ENCODE results near the gene SETBP1. TPM values are rescaled to one million over a fixed set of nuclear protein-coding genes. Genes with fewer than 3 reads are reported as not detected.
"Not testable (repeated sequence)": the region's sequence is repeated elsewhere in the genome, so short reads cannot be mapped to it uniquely, and the experiment has no call there.

SETBP1 gene
- total and polyA plus RNA-seq, 5 experiments from 2014 or later: 0.16 to 1.6 (median 1.6) TPM; not detected in 2

DNA sequence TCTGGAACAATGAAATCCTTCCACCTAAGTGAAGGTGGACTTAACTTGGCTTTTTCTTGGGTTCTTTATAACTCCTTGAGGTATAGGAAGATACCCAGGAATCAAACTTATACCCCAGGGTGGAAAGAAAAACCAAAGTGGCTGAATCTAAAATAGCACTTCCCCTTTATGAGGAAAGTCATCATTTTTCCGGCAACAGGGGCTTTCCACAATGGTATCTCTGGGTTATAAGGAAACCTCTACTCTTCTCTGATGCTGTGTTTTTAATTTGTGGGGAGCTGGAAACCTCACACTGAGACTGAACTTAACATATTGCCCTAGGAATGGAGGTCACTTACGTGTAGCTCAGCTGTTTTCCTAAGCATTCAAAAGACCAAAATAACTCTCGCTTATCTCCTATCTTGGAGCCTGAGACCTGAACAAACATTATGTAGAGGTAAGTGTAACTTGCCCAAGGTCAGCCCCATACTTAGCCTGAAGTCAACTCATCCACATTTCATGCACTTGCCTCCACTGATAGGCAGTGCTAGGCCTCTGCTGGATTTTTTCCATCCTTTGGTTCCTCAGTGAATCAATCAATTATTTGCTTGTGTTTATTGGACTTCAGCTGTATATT is 117.9 kb downstream of the SETBP1 start:
- POLR2A ChIA-PET: no interaction called here
- DNase-seq (no peak), ATAC-seq (no peak)
- Mint-ChIP-seq H3K9me3 (peaks cover 0 to 10% (median 2%) of the 10 kb centered on the region in 9 donors), H3K4me1 (peaks cover 0 to 28% (median 0%) of the 10 kb centered on the region in 4 donors), H3K27ac (peak overlapping the region in 1 of 10 donors; percentile 20), H3K36me3 (no peaks in the 10 kb centered on the region), H3K4me3 (no peak overlapping the region), H3K27me3 (peaks cover 0 to 1% (median 0%) of the 10 kb centered on the region in 5 donors)

DNA sequence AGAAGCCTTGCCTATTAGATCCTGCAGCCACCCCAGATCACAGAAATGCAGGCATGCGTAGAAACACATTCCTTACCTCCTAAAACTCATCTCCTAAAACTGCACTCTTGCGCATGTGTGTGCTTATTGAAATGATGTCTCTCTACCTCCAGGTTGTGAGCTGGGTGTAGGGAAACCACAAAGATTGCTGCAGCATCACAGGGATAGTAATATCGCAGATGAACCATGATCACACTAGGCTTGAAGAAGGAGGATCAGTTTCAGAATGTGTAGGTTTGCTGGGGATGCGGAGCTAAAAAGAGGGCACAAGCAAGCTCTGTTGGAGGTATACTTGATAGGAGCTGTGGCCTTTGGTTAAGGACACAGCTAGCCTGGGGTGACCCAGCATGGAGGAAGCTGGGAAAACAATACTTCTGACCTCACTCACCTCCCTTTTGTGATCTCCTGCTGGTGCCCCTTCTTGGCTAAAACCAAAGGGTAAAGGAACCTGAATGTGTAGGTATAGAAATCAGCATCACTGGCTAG is 118.8 kb downstream of the SETBP1 start:
- Mint-ChIP-seq H3K4me1 (peaks cover 0 to 28% (median 0%) of the 10 kb centered on the region in 4 donors), H3K27me3 (peaks cover 0 to 1% (median 0%) of the 10 kb centered on the region in 5 donors), H3K27ac (peak overlapping the region in 2 of 10 donors; percentile 17 to 75), H3K36me3 (no peaks in the 10 kb centered on the region), H3K9me3 (peaks cover 0 to 10% (median 2%) of the 10 kb centered on the region in 9 donors), H3K4me3 (no peak overlapping the region)
- POLR2A ChIA-PET: no interaction called here
- DNase-seq (no peak), ATAC-seq (no peak)

DNA sequence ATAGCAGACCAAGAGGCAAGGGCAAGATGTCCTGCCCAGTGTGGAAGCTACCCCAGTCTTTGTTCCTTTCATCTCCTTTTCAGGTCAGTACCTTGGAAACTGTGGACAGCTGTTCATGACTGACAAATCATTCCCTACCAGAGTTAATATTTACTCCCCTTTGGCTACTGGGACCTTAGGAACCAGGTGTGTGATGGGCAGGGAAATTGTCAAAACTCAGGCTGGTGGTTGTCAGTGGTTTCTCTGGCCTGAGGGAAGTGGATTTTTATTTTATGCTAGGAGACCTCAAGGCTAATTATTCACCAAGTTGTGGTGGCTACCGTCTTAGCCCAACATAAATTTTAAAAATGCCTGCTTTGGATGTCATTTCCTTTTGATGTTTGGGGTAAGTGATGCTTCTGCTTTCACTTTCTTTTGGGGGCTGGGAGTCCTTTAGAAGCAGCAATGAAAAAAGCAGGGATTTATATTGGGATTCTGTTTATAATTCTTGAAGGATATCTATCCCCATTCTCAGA is 119.3 kb downstream of the SETBP1 start:
- Mint-ChIP-seq H3K9me3 (peaks cover 0 to 10% (median 2%) of the 10 kb centered on the region in 9 donors), H3K4me3 (peak overlapping the region in 1 of 10 donors; percentile 30), H3K36me3 (no peaks in the 10 kb centered on the region), H3K27ac (peak overlapping the region in 2 of 10 donors; percentile 17 to 75), H3K27me3 (peaks cover 0 to 1% (median 0%) of the 10 kb centered on the region in 5 donors), H3K4me1 (peaks cover 0 to 28% (median 0%) of the 10 kb centered on the region in 4 donors)
- POLR2A ChIA-PET: no interaction called here
- DNase-seq (no peak), ATAC-seq (no peak)

DNA sequence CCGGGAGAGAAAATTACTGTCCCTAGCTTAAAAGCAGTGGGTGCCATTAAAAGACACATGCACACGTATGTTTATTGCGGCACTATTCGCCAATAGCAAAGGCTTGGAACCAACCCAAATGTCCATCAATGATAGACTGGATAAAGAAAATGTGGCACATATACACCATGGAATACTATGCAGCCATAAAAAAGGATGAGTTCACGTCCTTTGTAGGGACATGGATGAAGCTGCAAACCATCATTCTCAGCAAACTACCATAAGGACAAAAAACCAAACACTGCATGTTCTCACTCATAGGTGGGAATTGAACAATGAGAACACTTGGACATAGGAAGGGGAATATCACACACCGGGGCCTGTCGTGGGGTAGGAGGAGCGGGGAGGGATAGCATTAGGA is 120.1 kb downstream of the SETBP1 start:
- peaks cover 0 to 33% (median 0%) of the 10 kb centered on the region in 4 donors for H3K4me1 Mint-ChIP-seq
- H3K27ac Mint-ChIP-seq, POLR2A ChIA-PET, H3K36me3 Mint-ChIP-seq, H3K4me3 Mint-ChIP-seq, ATAC-seq, DNase-seq, H3K27me3 Mint-ChIP-seq: not testable (repeated sequence)
- H3K9me3 Mint-ChIP-seq: peaks cover 0 to 10% (median 2%) of the 10 kb centered on the region in 9 donors

DNA sequence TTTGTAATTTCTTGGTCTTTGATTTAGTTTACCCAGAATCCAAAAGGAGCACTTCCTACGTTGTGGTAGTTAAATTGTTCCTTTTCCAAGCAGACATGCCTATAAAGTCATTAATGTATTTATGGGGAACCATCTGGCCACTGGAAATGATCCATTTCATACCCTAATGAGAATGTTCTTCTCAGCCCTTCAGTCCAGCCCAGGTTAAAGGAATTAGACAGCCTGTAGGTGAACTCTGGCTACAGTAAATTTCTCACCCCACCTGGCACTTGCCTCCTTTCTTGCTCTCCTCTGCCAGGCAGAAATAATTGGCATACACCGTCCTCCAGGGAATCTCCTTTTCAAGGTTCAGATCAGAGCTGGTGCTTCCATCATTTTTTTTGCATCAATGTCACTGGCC is 121.1 kb downstream of the SETBP1 start:
- DNase-seq (no peak), ATAC-seq (no peak)
- Mint-ChIP-seq H3K4me1 (peaks cover 0 to 39% (median 0%) of the 10 kb centered on the region in 4 donors), H3K27ac (peak overlapping the region in 1 of 10 donors; percentile 72), H3K4me3 (no peak overlapping the region), H3K9me3 (peaks cover 0 to 10% (median 2%) of the 10 kb centered on the region in 9 donors), H3K36me3 (no peaks in the 10 kb centered on the region), H3K27me3 (peaks cover 0 to 1% (median 0%) of the 10 kb centered on the region in 5 donors)
- POLR2A ChIA-PET: no interaction called here

DNA sequence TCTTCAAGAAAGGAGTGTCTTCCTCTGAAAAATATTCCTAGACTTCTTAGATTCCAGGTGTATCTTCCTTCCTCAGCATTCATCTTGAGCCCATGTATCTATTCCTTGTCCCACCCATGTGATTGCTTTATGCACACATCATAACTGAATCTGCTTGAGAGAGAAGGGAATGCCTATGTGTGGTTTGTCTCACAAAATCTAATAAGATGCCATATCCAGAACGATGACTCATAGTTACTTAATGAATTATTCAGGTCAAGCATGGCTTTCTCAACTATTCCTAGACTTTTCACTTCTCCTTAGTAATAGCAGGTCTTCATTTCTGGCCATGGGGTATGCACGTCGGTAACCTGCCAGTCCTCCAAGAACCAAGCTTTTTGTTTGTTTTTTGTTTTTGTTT is 121.8 kb downstream of the SETBP1 start:
- POLR2A ChIA-PET: no interaction called here
- Mint-ChIP-seq H3K4me1 (peaks cover 0 to 39% (median 0%) of the 10 kb centered on the region in 4 donors), H3K36me3 (no peaks in the 10 kb centered on the region), H3K27ac (no peak overlapping the region), H3K9me3 (peaks cover 0 to 10% (median 2%) of the 10 kb centered on the region in 9 donors), H3K4me3 (no peak overlapping the region), H3K27me3 (peaks cover 0 to 1% (median 0%) of the 10 kb centered on the region in 5 donors)
- ATAC-seq (no peak), DNase-seq (no peak)

DNA sequence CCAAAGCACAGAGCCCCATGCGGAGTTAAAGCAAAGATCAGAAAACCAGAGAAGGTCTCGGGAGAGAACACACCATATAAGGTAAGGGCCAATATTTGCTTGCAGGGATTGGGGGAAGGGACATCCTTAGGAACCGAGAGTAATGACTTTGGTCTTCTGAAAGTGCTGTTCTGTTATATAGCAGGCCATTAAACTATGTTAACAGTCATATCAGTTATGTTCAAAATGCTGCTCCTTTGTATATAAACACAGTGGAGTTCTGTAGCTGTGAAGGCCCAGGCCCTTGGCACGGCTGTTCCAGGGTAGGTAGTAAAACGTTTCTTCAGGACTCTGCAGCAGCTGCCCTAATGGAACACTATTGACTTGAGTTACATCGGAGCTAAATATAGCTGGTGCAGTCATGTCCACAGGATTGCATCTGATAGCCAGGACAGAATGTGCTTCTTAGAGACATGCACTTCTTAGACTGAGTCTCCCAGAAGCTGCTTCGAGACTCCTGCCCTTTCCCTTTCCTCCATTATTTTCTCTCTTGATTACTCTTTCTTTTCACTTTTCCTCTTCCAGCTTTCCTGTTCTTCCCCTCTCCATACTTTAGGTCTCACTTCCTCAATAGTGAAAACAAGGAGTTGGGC is 122.4 kb downstream of the SETBP1 start:
- H3K36me3 Mint-ChIP-seq: no peaks in the 10 kb centered on the region
- ATAC-seq (no peak), DNase-seq (no peak)
- H3K27ac Mint-ChIP-seq: no peak overlapping the region
- H3K4me1 Mint-ChIP-seq: peaks cover 0 to 37% (median 0%) of the 10 kb centered on the region in 4 donors
- H3K4me3 Mint-ChIP-seq: no peak overlapping the region
- POLR2A ChIA-PET: no interaction called here
- H3K27me3 Mint-ChIP-seq: peaks cover 0 to 5% (median 1%) of the 10 kb centered on the region in 5 donors
- H3K9me3 Mint-ChIP-seq: peaks cover 0 to 10% (median 2%) of the 10 kb centered on the region in 9 donors

DNA sequence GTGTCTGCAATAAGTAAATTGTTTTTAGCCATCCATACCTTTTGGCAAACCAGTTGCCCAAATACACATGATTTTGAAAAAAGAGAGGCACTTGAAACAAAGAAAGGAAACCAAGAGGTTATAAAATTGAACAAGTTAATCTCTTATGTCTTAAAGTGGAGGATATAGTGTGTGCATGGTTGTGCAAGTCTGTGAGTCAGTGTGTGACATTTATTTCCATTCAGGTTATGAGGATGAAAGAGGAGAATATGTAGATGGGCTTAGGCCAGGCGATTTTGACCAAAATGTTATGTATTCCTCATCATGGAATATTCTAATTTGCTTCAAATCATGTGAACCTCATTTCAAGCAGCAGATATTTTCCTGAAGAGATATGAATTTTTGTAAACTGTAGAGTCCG is 123.3 kb downstream of the SETBP1 start:
- Mint-ChIP-seq H3K9me3 (peaks cover 0 to 10% (median 2%) of the 10 kb centered on the region in 9 donors), H3K36me3 (no peaks in the 10 kb centered on the region), H3K4me3 (no peak overlapping the region), H3K27ac (no peak overlapping the region), H3K4me1 (peaks cover 0 to 28% (median 0%) of the 10 kb centered on the region in 4 donors), H3K27me3 (peaks cover 0 to 10% (median 1%) of the 10 kb centered on the region in 5 donors)
- DNase-seq: no peak
- no peak for ATAC-seq
- POLR2A ChIA-PET: no interaction called here

DNA sequence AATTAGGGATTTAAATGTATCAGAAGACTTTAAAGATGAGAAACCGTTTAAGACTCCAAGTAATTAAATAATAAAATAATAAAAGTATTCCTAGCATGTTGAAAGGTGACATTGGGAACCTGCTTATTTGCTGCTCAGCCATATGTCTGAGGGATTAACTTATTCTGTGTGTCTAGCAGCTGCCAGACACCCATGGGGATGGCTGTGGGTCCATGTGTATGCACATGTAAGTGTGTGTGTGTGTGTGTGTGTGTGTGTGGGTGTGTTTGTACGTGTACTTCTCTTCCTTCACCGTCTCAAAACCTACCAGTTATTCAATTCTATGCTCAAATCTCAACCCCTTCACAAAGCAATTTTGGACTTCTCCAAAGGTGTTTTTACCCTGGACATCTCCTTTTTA is 124.5 kb downstream of the SETBP1 start:
- DNase-seq (no peak), ATAC-seq (no peak)
- peaks cover 0 to 10% (median 1%) of the 10 kb centered on the region in 5 donors for H3K27me3 Mint-ChIP-seq
- H3K36me3 Mint-ChIP-seq: no peaks in the 10 kb centered on the region
- H3K4me3 Mint-ChIP-seq: no peak overlapping the region
- H3K4me1 Mint-ChIP-seq: peaks cover 0 to 17% (median 0%) of the 10 kb centered on the region in 4 donors
- H3K9me3 Mint-ChIP-seq: peaks cover 0 to 7% (median 2%) of the 10 kb centered on the region in 9 donors
- no peak overlapping the region for H3K27ac Mint-ChIP-seq
- POLR2A ChIA-PET: no interaction called here

DNA sequence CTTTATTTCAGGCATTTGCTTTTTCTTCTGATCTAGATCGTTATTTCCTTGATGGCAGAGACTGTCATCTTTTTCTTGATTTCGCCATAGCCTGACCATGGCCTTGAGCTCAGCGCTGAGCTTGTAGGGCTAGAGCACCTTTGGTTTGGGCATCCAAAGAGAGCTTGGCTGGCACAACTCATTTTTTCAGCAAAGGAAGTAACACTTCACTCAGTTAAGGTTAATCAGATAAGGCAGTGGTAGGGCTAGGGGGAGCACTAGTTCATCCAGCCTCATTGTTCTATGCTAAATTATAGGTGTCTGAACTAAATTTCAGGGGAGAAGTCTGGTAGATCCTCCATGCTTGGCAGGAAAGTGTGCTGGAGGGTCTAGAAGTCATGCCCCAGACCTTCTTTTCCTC is 125.0 kb downstream of the SETBP1 start:
- H3K27me3 Mint-ChIP-seq: peaks cover 0 to 10% (median 1%) of the 10 kb centered on the region in 5 donors
- H3K4me1 Mint-ChIP-seq: peaks cover 0 to 13% (median 0%) of the 10 kb centered on the region in 4 donors
- POLR2A ChIA-PET: no interaction called here
- H3K36me3 Mint-ChIP-seq: no peaks in the 10 kb centered on the region
- no peak overlapping the region for H3K27ac Mint-ChIP-seq
- ATAC-seq: no peak
- H3K9me3 Mint-ChIP-seq: peaks cover 0 to 3% (median 0%) of the 10 kb centered on the region in 9 donors
- no peak overlapping the region for H3K4me3 Mint-ChIP-seq
- DNase-seq: no peak

DNA sequence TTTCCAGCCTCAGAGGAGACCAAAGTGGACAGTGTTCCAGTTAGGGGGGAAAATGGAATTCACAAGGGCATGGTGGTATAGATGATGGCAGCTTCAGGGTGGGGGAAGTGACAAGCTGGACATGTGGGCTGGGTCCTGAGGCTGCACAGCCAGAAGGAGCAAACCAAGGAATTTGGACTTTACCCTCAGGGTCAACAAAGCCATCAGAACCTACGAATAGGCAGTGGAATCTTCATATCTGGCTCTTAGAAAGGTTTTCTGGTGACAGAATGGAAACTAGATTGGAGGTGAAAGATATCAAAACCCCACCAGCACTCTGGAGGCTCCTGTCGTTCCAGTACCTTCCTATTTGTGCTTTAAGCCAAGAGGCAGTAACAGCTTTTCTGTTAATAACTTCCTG is 127.1 kb downstream of the SETBP1 start:
- Mint-ChIP-seq H3K27me3 (peaks cover 0 to 10% (median 1%) of the 10 kb centered on the region in 5 donors), H3K4me1 (peaks cover 0 to 11% (median 0%) of the 10 kb centered on the region in 4 donors), H3K27ac (no peak overlapping the region), H3K36me3 (no peaks in the 10 kb centered on the region), H3K4me3 (no peak overlapping the region), H3K9me3 (no peaks in the 10 kb centered on the region)
- ATAC-seq: no peak
- DNase-seq: no peak
- POLR2A ChIA-PET: no interaction called here

DNA sequence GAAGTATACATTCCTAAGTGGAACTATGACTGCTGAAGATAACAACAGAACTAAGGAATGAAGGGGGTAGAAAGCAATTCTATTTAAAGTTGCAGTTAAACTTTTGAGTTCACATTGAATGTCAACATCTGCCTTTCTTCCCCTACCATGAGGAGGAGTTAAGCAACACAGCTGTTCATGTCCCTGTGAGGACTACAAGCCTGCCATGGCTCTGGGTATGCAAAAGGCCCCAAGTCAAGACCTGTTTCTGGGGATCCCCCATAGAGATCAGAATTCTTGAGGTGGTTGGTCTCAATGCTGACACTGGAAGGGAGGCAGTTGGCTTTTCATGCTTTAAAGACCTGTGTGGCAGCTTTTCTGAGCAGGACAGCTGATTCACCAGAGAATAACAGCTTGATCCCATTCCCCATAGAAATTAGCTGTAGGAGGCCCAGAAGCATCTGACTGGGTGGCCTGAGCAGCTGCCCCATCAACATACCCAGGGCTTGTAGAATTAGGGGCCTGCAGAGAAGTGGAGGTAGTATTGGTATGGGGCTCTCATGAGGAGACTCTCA is 131.0 kb downstream of the SETBP1 start:
- Mint-ChIP-seq H3K4me3 (no peak overlapping the region), H3K27ac (no peak overlapping the region), H3K4me1 (no peaks in the 10 kb centered on the region), H3K36me3 (no peaks in the 10 kb centered on the region), H3K9me3 (no peaks in the 10 kb centered on the region), H3K27me3 (peaks cover 0 to 12% (median 0%) of the 10 kb centered on the region in 5 donors)
- ATAC-seq: no peak
- POLR2A ChIA-PET: no interaction called here
- DNase-seq: no peak

DNA sequence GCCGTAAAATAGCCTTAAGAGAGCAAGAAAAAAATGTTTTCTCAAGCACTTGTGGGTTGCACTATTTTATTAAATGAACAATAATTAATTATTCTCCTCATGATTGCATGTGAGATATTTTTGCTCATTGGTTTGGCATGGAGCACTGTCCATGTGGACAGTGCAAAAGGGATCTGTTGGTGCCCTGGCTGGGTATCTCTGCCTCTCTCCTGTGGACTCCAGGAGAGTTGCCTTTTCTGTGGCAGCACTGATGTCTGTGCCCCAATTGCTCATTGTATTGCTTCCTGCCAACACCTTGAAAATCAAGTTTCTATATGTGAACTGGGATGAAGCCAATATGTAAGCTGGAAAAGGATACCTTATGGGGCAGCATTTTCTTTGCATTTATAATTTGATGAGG is 131.7 kb downstream of the SETBP1 start:
- H3K4me3 Mint-ChIP-seq: no peak overlapping the region
- ATAC-seq (no peak), DNase-seq (no peak)
- H3K36me3 Mint-ChIP-seq: no peaks in the 10 kb centered on the region
- peaks cover 0 to 1% (median 0%) of the 10 kb centered on the region in 4 donors for H3K4me1 Mint-ChIP-seq
- H3K27ac Mint-ChIP-seq: no peak overlapping the region
- H3K27me3 Mint-ChIP-seq: peaks cover 0 to 15% (median 0%) of the 10 kb centered on the region in 5 donors
- POLR2A ChIA-PET: no interaction called here
- no peaks in the 10 kb centered on the region for H3K9me3 Mint-ChIP-seq
